Measurements from ENCODE around the gene LRRC15.

The LRRC15 gene

GRCh38 chr3:194346621-194347020 lies 22.9 kb downstream of the LRRC15 start:
- Histone ChIP-seq H3K27ac (ENCODE audit: low read length, poor library complexity, severe bottlenecking) (no peak overlapping the region), H2BK15ac (ENCODE audit: low read depth, poor library complexity, severe bottlenecking) (no peak overlapping the region), H4K8ac (ENCODE audit: low read length) (no peak overlapping the region), H2BK12ac (ENCODE audit: low read length in 2 of 2) (no peak overlapping the region), H3K23ac (ENCODE audit: low read length in 2 of 2) (no peak overlapping the region), H3K18ac (ENCODE audit: low read depth in 1 of 2, low read length in 2 of 2) (no peak overlapping the region), H3K4ac (ENCODE audit: low read depth in 1 of 2, low read length in 2 of 2) (no peak overlapping the region), H2AFZ (ENCODE audit: low read depth, low read length) (no peak overlapping the region), H3K4me1 (ENCODE audit: control insufficient read depth, insufficient read depth, low read depth, low read length) (peaks cover 16% of the 10 kb centered on the region), H3K4me2 (ENCODE audit: low read length, poor library complexity, severe bottlenecking) (no peak overlapping the region), H3K27me3 (ENCODE audit: control insufficient read depth in 1 of 2, insufficient read depth in 1 of 2, low read length in 2 of 2) (peaks cover 34 to 42% of the 10 kb centered on the region in 2 experiments), H3K14ac (ENCODE audit: low read length in 2 of 2) (no peak overlapping the region), H2BK5ac (ENCODE audit: low read depth, low read length, poor library complexity, severe bottlenecking) (no peak overlapping the region), H3K4me3 (ENCODE audit: insufficient read depth in 1 of 2, low read depth in 1 of 2, low read length in 2 of 2) (no peak overlapping the region), H4K91ac (ENCODE audit: low read length) (no peak overlapping the region), H3K9me3 (ENCODE audit: control insufficient read depth, low read length) (no peaks in the 10 kb centered on the region), H2BK120ac (ENCODE audit: low read depth, low read length) (no peak overlapping the region), H3K36me3 (ENCODE audit: control insufficient read depth in 1 of 2, insufficient read depth in 2 of 2, low read depth in 1 of 2, low read length in 2 of 2) (no peaks in the 10 kb centered on the region), H3K9ac (ENCODE audit: low read length) (peak overlapping the region; percentile 24), H3K79me1 (replicated peaks; ENCODE audit: low read length, poor library complexity, severe bottlenecking) (no peaks in the 10 kb centered on the region), H2AK5ac (ENCODE audit: low read length, severe bottlenecking) (no peak overlapping the region)
- WGBS, result 92% methylated on average over 4 of the region's 5 CpGs
- DNase-seq, result peak; percentile 42

GRCh38 chr3:194346035-194346434 lies 23.5 kb downstream of the LRRC15 start:
- no peak overlapping the region for H2BK12ac ChIP-seq (ENCODE audit: low read length in 2 of 2)
- no peak overlapping the region for H3K4me2 ChIP-seq (ENCODE audit: low read length, poor library complexity, severe bottlenecking)
- H3K36me3 ChIP-seq (ENCODE audit: control insufficient read depth in 1 of 2, insufficient read depth in 2 of 2, low read depth in 1 of 2, low read length in 2 of 2), result no peaks in the 10 kb centered on the region
- no peak overlapping the region for H2AK5ac ChIP-seq (ENCODE audit: low read length, severe bottlenecking)
- no peak overlapping the region for H3K4me3 ChIP-seq (ENCODE audit: insufficient read depth in 1 of 2, low read depth in 1 of 2, low read length in 2 of 2)
- H3K27me3 ChIP-seq (ENCODE audit: control insufficient read depth in 1 of 2, insufficient read depth in 1 of 2, low read length in 2 of 2), result peaks cover 38 to 48% of the 10 kb centered on the region in 2 experiments
- H3K4me1 ChIP-seq (ENCODE audit: control insufficient read depth, insufficient read depth, low read depth, low read length), result peaks cover 13% of the 10 kb centered on the region
- H3K27ac ChIP-seq (ENCODE audit: low read length, poor library complexity, severe bottlenecking), result no peak overlapping the region
- no peak overlapping the region for H3K14ac ChIP-seq (ENCODE audit: low read length in 2 of 2)
- H3K9me3 ChIP-seq (ENCODE audit: control insufficient read depth, low read length), result no peaks in the 10 kb centered on the region
- no peak overlapping the region for H3K18ac ChIP-seq (ENCODE audit: low read depth in 1 of 2, low read length in 2 of 2)
- H3K4ac ChIP-seq (ENCODE audit: low read depth in 1 of 2, low read length in 2 of 2), result no peak overlapping the region
- no peak overlapping the region for H2BK15ac ChIP-seq (ENCODE audit: low read depth, poor library complexity, severe bottlenecking)
- no peak overlapping the region for H2AFZ ChIP-seq (ENCODE audit: low read depth, low read length)
- no peaks in the 10 kb centered on the region for H3K79me1 ChIP-seq (replicated peaks; ENCODE audit: low read length, poor library complexity, severe bottlenecking)
- no peak overlapping the region for H4K8ac ChIP-seq (ENCODE audit: low read length)
- H4K91ac ChIP-seq (ENCODE audit: low read length), result no peak overlapping the region
- no peak overlapping the region for H3K23ac ChIP-seq (ENCODE audit: low read length in 2 of 2)
- no peak overlapping the region for H3K9ac ChIP-seq (ENCODE audit: low read length)
- no peak overlapping the region for H2BK120ac ChIP-seq (ENCODE audit: low read depth, low read length)
- 90% methylated on average over 9 of the region's 9 CpGs for WGBS
- no peak overlapping the region for H2BK5ac ChIP-seq (ENCODE audit: low read depth, low read length, poor library complexity, severe bottlenecking)
- DNase-seq, result no peak

- no peak overlapping the region for H3K4me3 ChIP-seq (ENCODE audit: insufficient read depth in 1 of 2, low read depth in 1 of 2, low read length in 2 of 2)
- peaks cover 6% of the 10 kb centered on the region for H3K4me1 ChIP-seq (ENCODE audit: control insufficient read depth, insufficient read depth, low read depth, low read length)
- no peak overlapping the region for H3K14ac ChIP-seq (ENCODE audit: low read length in 2 of 2)
- no peak overlapping the region for H3K23ac ChIP-seq (ENCODE audit: low read length in 2 of 2)
- no peak overlapping the region for H3K9ac ChIP-seq (ENCODE audit: low read length)
- no peak overlapping the region for H2BK5ac ChIP-seq (ENCODE audit: low read depth, low read length, poor library complexity, severe bottlenecking)
- no peak overlapping the region for H3K27ac ChIP-seq (ENCODE audit: low read length, poor library complexity, severe bottlenecking)
- H4K91ac ChIP-seq (ENCODE audit: low read length), result no peak overlapping the region
- H2BK15ac ChIP-seq (ENCODE audit: low read depth, poor library complexity, severe bottlenecking), result no peak overlapping the region
- no peak overlapping the region for H3K4me2 ChIP-seq (ENCODE audit: low read length, poor library complexity, severe bottlenecking)
- peak; percentile 66 for DNase-seq
- peaks cover 38 to 53% of the 10 kb centered on the region in 2 experiments for H3K27me3 ChIP-seq (ENCODE audit: control insufficient read depth in 1 of 2, insufficient read depth in 1 of 2, low read length in 2 of 2)
- no peak overlapping the region for H2AFZ ChIP-seq (ENCODE audit: low read depth, low read length)
- no peak overlapping the region for H3K18ac ChIP-seq (ENCODE audit: low read depth in 1 of 2, low read length in 2 of 2)
- H3K36me3 ChIP-seq (ENCODE audit: control insufficient read depth in 1 of 2, insufficient read depth in 2 of 2, low read depth in 1 of 2, low read length in 2 of 2), result no peaks in the 10 kb centered on the region
- H2AK5ac ChIP-seq (ENCODE audit: low read length, severe bottlenecking), result no peak overlapping the region
- H4K8ac ChIP-seq (ENCODE audit: low read length), result no peak overlapping the region
- H3K4ac ChIP-seq (ENCODE audit: low read depth in 1 of 2, low read length in 2 of 2), result no peak overlapping the region
- no peaks in the 10 kb centered on the region for H3K79me1 ChIP-seq (replicated peaks; ENCODE audit: low read length, poor library complexity, severe bottlenecking)
- no peak overlapping the region for H2BK120ac ChIP-seq (ENCODE audit: low read depth, low read length)
- WGBS, result 26% methylated on average over 9 of the region's 9 CpGs
- H2BK12ac ChIP-seq (ENCODE audit: low read length in 2 of 2), result no peak overlapping the region
- no peaks in the 10 kb centered on the region for H3K9me3 ChIP-seq (ENCODE audit: control insufficient read depth, low read length)
Measured at GRCh38 chr3:194344012-194344411, 25.5 kb downstream of the LRRC15 start.

- Histone ChIP-seq H3K9ac (ENCODE audit: low read length) (no peak overlapping the region), H3K23ac (ENCODE audit: low read length in 2 of 2) (no peak overlapping the region), H2AK5ac (ENCODE audit: low read length, severe bottlenecking) (no peak overlapping the region), H3K4me3 (ENCODE audit: insufficient read depth in 1 of 2, low read depth in 1 of 2, low read length in 2 of 2) (no peak overlapping the region), H4K91ac (ENCODE audit: low read length) (no peak overlapping the region), H4K8ac (ENCODE audit: low read length) (no peak overlapping the region), H2BK12ac (ENCODE audit: low read length in 2 of 2) (no peak overlapping the region), H2BK15ac (ENCODE audit: low read depth, poor library complexity, severe bottlenecking) (no peak overlapping the region), H3K4me2 (ENCODE audit: low read length, poor library complexity, severe bottlenecking) (no peak overlapping the region), H3K14ac (ENCODE audit: low read length in 2 of 2) (no peak overlapping the region), H2AFZ (ENCODE audit: low read depth, low read length) (no peak overlapping the region), H3K27ac (ENCODE audit: low read length, poor library complexity, severe bottlenecking) (no peak overlapping the region), H3K36me3 (ENCODE audit: control insufficient read depth in 1 of 2, insufficient read depth in 2 of 2, low read depth in 1 of 2, low read length in 2 of 2) (no peaks in the 10 kb centered on the region), H3K4ac (ENCODE audit: low read depth in 1 of 2, low read length in 2 of 2) (no peak overlapping the region), H2BK5ac (ENCODE audit: low read depth, low read length, poor library complexity, severe bottlenecking) (no peak overlapping the region), H3K9me3 (ENCODE audit: control insufficient read depth, low read length) (no peaks in the 10 kb centered on the region), H3K18ac (ENCODE audit: low read depth in 1 of 2, low read length in 2 of 2) (no peak overlapping the region), H2BK120ac (ENCODE audit: low read depth, low read length) (no peak overlapping the region), H3K79me1 (replicated peaks; ENCODE audit: low read length, poor library complexity, severe bottlenecking) (no peaks in the 10 kb centered on the region), H3K27me3 (ENCODE audit: control insufficient read depth in 1 of 2, insufficient read depth in 1 of 2, low read length in 2 of 2) (peaks cover 38 to 53% of the 10 kb centered on the region in 2 experiments), H3K4me1 (ENCODE audit: control insufficient read depth, insufficient read depth, low read depth, low read length) (peaks cover 6% of the 10 kb centered on the region)
- no peak for DNase-seq
- 62% methylated on average over 2 of the region's 2 CpGs for WGBS
Measured at GRCh38 chr3:194343561-194343893, 26.0 kb downstream of the LRRC15 start.

All from mesenchymal stem cell (in vitro differentiated cells and primary cell).